HepG2 (cell line): ENCODE data around the gene TMEM132D.

Experiments used
- CREB1 ChIP-seq, 2 experiments: fragments of 450-650 bp in 1 of 2; IDR thresholded peaks; 2 replicates each; pipeline ENCODE4 v1.6.1; 2016 to 2017; ENCODE audit warnings: control low read depth in 1 of 2, mild to moderate bottlenecking in 1 of 2, missing compliant biosample characterization in 1 of 2, missing genetic modification characterization in 1 of 2
- NFE2L1 ChIP-seq: sonication (generic); formaldehyde crosslinking; IDR thresholded peaks from 2 replicates; pipeline ENCODE4 v1.4.0; 2020; ENCODE audit warnings: missing genetic modification reagents, mild to moderate bottlenecking, borderline replicate concordance
- ZNF143 ChIP-seq: sonication (generic); formaldehyde crosslinking; IDR thresholded peaks from 2 replicates; pipeline ENCODE4 v1.4.0; 2020; ENCODE audit warnings: missing genetic modification reagents
- ZNF354B ChIP-seq: sonication (generic); formaldehyde crosslinking; IDR thresholded peaks from 2 replicates; pipeline ENCODE4 v1.8.0; 2022; ENCODE audit warnings: mild to moderate bottlenecking, missing genetic modification reagents
- TF ChIP-seq, protein P1 (sequence below): sonication (generic); formaldehyde crosslinking; IDR thresholded peaks from 2 replicates; pipeline ENCODE4 v1.5.0; 2020; ENCODE audit warnings: mild to moderate bottlenecking, missing genetic modification reagents, moderate library complexity

DNA sequence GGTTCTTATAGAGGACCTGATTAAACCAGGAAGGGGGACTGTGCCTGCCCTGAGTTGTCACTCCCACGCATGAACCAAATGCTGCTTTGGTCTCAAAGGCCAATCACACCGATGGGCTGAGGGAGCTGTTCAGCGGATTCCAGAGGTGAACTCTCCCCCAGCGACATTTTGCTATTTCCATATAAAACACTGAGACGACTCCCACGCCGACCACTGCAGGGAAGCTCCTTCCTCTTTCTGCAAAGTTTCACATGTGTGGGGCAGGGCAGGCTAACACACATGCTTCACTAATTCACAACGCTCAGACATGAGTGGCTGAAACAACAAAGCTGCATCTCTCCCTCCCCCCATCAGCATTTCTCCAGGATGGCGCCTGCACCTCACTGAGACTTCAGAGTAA is 37.8 kb upstream of the TMEM132D start:
- TF ChIP-seq ZNF143 (CRISPR knock-in tag) (no peak), CREB1 (IDR thresholded peaks at IDR 0.05) (no peak), CREB1 (CRISPR knock-in tag; IDR thresholded peaks at IDR 0.05) (no peak), ZNF354B (CRISPR knock-in tag) (no peak), NFE2L1 (CRISPR knock-in tag) (no peak)
- TF ChIP-seq, protein P1, sequence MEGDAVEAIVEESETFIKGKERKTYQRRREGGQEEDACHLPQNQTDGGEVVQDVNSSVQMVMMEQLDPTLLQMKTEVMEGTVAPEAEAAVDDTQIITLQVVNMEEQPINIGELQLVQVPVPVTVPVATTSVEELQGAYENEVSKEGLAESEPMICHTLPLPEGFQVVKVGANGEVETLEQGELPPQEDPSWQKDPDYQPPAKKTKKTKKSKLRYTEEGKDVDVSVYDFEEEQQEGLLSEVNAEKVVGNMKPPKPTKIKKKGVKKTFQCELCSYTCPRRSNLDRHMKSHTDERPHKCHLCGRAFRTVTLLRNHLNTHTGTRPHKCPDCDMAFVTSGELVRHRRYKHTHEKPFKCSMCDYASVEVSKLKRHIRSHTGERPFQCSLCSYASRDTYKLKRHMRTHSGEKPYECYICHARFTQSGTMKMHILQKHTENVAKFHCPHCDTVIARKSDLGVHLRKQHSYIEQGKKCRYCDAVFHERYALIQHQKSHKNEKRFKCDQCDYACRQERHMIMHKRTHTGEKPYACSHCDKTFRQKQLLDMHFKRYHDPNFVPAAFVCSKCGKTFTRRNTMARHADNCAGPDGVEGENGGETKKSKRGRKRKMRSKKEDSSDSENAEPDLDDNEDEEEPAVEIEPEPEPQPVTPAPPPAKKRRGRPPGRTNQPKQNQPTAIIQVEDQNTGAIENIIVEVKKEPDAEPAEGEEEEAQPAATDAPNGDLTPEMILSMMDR (CRISPR knock-in tag), result no peak
